SK-N-MC (cell line): ENCODE results near the gene HPCAL4.

Source experiments
- EZH2 ChIP-seq: fragments of 200-600 bp; sonication (generic); IDR thresholded peaks from one replicate; pipeline ENCODE4 v1.6.1; 2017; ENCODE audit warnings: antibody characterized with exemption
- POLR2AphosphoS5 ChIP-seq: IDR thresholded peaks from 2 replicates; pipeline ENCODE4 v1.6.1; 2012; ENCODE audit warnings: mild to moderate bottlenecking, low read depth, low read length, borderline replicate concordance

DNA sequence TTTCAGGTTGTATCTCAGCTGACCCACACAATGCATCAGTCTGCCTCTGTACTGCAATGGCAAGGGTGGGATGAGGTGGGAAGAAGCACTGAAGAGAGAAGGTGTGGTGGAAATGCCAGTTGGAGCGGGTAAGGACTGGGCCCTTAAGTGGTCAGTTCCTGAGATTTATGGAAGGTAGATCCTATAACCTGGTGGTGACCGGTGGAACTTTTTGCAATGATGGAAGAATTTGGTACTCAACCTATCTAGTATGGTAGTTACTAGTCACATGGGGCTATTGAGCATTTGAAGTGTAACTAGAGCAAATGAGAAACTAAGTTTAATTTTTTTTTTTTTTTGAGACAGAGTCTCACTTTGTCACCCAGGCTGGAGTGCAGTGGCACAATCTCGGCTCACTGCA lies 8.2 kb upstream of the HPCAL4 start:
- TF ChIP-seq POLR2AphosphoS5 (no peak), EZH2 (no peak)
